ENCODE measurements around the gene MYL10. TPM values are rescaled to one million over a fixed set of nuclear protein-coding genes. Genes with fewer than 3 reads are reported as not detected.

Gene MYL10
- total and polyA plus RNA-seq, 2 of the 13 experiments (the other 11 are each of a cell fraction or from before 2014, with no cell fraction given): not detected

DNA sequence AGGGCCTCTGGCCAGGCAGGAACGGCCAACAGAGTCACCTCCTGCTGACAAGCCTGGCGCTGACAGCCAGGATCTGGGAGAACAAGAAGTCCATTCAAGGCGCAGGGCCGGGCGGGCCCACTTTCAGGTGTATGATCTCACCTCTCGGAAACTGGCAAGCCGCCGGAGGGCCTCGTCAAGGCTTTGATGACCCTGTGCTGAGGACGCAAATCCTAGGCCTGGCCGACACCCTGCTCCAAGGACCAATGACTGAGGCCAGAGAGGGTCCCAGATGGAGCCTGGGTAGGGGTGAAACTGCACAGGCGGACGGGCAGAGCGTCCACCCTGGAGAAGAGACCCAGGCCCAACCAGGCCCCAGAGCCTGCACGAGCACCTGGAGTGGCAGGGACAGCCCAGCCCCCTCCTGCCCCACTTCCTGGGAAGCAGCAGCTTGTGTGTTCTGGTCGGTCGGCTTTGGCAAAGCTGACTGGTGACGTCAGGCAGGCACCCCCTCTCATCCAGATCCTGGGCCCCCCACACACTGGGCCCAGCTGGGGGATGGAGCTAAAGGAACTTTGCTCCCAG, 30.6 kb downstream of the MYL10 start (continued):
- no peak for TF ChIP-seq ZNF781 (CRISPR knock-in tag; IDR thresholded peaks at IDR 0.05; ENCODE audit: borderline replicate concordance, not compliant biosample characterization)
- no peak for TF ChIP-seq ZKSCAN1 (IDR thresholded peaks at IDR 0.05; ENCODE audit: low read length)
- no peak for TF ChIP-seq SUZ12 (IDR thresholded peaks at IDR 0.05; ENCODE audit: low read depth, low read length)
- no peak for TF ChIP-seq ZSCAN31 (CRISPR knock-in tag; IDR thresholded peaks at IDR 0.05; ENCODE audit: low read depth)
- TF ChIP-seq ZNF768 (CRISPR knock-in tag; IDR thresholded peaks at IDR 0.05): no peak
- no peak for TF ChIP-seq NPAS2 (CRISPR knock-in tag; IDR thresholded peaks at IDR 0.05; ENCODE audit: borderline replicate concordance)
- TF ChIP-seq ZNF83 (CRISPR knock-in tag; IDR thresholded peaks at IDR 0.05; ENCODE audit: borderline replicate concordance): no peak
- 0 out of 4 replicates have a peak, but pooled peaks of 1 of the 2 experiments have one; percentile 4 for TF ChIP-seq EP300 (IDR thresholded peaks at IDR 0.05; ENCODE audit: low read depth in 2 of 2, low read length in 2 of 2)
- no peak for TF ChIP-seq EP300 (CRISPR knock-in tag; IDR thresholded peaks at IDR 0.05; ENCODE audit: borderline replicate concordance)
- TF ChIP-seq PHF20 (CRISPR knock-in tag; IDR thresholded peaks at IDR 0.05): no peak
- no peak for TF ChIP-seq NONO (IDR thresholded peaks at IDR 0.05)
- TF ChIP-seq NONO (CRISPR knock-in tag; conservative IDR thresholded peaks at IDR 0.05): no peak
- TF ChIP-seq, protein P1, sequence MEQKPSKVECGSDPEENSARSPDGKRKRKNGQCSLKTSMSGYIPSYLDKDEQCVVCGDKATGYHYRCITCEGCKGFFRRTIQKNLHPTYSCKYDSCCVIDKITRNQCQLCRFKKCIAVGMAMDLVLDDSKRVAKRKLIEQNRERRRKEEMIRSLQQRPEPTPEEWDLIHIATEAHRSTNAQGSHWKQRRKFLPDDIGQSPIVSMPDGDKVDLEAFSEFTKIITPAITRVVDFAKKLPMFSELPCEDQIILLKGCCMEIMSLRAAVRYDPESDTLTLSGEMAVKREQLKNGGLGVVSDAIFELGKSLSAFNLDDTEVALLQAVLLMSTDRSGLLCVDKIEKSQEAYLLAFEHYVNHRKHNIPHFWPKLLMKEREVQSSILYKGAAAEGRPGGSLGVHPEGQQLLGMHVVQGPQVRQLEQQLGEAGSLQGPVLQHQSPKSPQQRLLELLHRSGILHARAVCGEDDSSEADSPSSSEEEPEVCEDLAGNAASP (CRISPR knock-in tag; IDR thresholded peaks at IDR 0.05; ENCODE audit: borderline replicate concordance): peak; percentile 83; the same call in 1 of the 2 replicates
- TF ChIP-seq CC2D1A (CRISPR knock-in tag; IDR thresholded peaks at IDR 0.05): no peak
- no peak for TF ChIP-seq DRAP1 (CRISPR knock-in tag; IDR thresholded peaks at IDR 0.05)
- no peak for TF ChIP-seq ZNF646 (CRISPR knock-in tag; IDR thresholded peaks at IDR 0.05)
- no peak for TF ChIP-seq ARNTL (CRISPR knock-in tag; IDR thresholded peaks at IDR 0.05)
- TF ChIP-seq ZBTB7B (CRISPR knock-in tag; IDR thresholded peaks at IDR 0.05): no peak
- TF ChIP-seq ELF3 (CRISPR knock-in tag; IDR thresholded peaks at IDR 0.05): 0 out of 2 replicates have a peak, but pooled peaks have one; percentile 17
- TF ChIP-seq, protein P2, sequence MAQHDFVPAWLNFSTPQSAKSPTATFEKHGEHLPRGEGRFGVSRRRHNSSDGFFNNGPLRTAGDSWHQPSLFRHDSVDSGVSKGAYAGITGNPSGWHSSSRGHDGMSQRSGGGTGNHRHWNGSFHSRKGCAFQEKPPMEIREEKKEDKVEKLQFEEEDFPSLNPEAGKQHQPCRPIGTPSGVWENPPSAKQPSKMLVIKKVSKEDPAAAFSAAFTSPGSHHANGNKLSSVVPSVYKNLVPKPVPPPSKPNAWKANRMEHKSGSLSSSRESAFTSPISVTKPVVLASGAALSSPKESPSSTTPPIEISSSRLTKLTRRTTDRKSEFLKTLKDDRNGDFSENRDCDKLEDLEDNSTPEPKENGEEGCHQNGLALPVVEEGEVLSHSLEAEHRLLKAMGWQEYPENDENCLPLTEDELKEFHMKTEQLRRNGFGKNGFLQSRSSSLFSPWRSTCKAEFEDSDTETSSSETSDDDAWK (CRISPR knock-in tag; IDR thresholded peaks at IDR 0.05): no peak

Measured in HepG2 (cell line).